Urothelium cell line (cell line): ENCODE data around the gene BRWD1.

ENCODE experiments used
- DNase-seq: peaks from one replicate; pipeline ENCODE4 v3.0.0; 2011; ENCODE audit warnings: low spot score, mixed read lengths
- FAIRE-seq: peaks from 2 replicates; lab custom pipeline; 2011; peaks lifted over from hg19 to GRCh38; lab: Jason Lieb, UNC

BRWD1 gene

GRCh38 chr21:39330001-39330400 is 16.6 kb upstream of the BRWD1 start:
- DNase-seq (no peak), FAIRE-seq (no peak)

GRCh38 chr21:39327727-39328126 is 14.3 kb upstream of the BRWD1 start:
- FAIRE-seq = no peak
- no peak for DNase-seq

GRCh38 chr21:39326607-39327307 is 13.3 kb upstream of the BRWD1 start:
- no peak for FAIRE-seq

GRCh38 chr21:39325458-39325857 is 12.0 kb upstream of the BRWD1 start:
- no peak for FAIRE-seq
- DNase-seq = no peak

More at GRCh38 chr21:39326607-39327307, 13.3 kb upstream of the BRWD1 start:
- DNase-seq = no peak

- FAIRE-seq (no peak), DNase-seq (no peak)
Measured at GRCh38 chr21:39321424-39321823, 8.0 kb upstream of the BRWD1 start.

- FAIRE-seq (no peak), DNase-seq (no peak)
Measured at GRCh38 chr21:39319814-39320332, 6.4 kb upstream of the BRWD1 start.

GRCh38 chr21:39319251-39319756 is 5.9 kb upstream of the BRWD1 start:
- DNase-seq = no peak
- no peak for FAIRE-seq

- FAIRE-seq = no peak
- DNase-seq = no peak
Measured at GRCh38 chr21:39318091-39318959, 4.9 kb upstream of the BRWD1 start.

GRCh38 chr21:39317134-39318090 is 4.0 kb upstream of the BRWD1 start:
- FAIRE-seq = no peak
- DNase-seq = no peak

GRCh38 chr21:39316729-39317128 is 3.3 kb upstream of the BRWD1 start:
- no peak for DNase-seq
- no peak for FAIRE-seq

GRCh38 chr21:39315603-39316445 is 2.4 kb upstream of the BRWD1 start:
- FAIRE-seq = no peak
- no peak for DNase-seq

- DNase-seq (no peak), FAIRE-seq (no peak)
Measured at GRCh38 chr21:39314143-39315027, 953 bp upstream of the BRWD1 start.

GRCh38 chr21:39313042-39313570 is 326 bp downstream of the BRWD1 start:
- DNase-seq (no peak), FAIRE-seq (no peak)

GRCh38 chr21:39312112-39313041 is 1.1 kb downstream of the BRWD1 start:
- FAIRE-seq (no peak), DNase-seq (peak; percentile 77)

- no peak for DNase-seq
- no peak for FAIRE-seq
Measured at GRCh38 chr21:39311164-39311563, 2.3 kb downstream of the BRWD1 start.

- no peak for FAIRE-seq
- no peak for DNase-seq
Measured at GRCh38 chr21:39307466-39307865, 6.0 kb downstream of the BRWD1 start.

GRCh38 chr21:39300587-39300986 is 12.8 kb downstream of the BRWD1 start:
- FAIRE-seq (no peak), DNase-seq (no peak)
